HuH-7 (cell line): Measurements from ENCODE around the gene GLYATL1.
"Not testable (repeated sequence)": the region's sequence is repeated elsewhere in the genome, so short reads cannot be mapped to it uniquely, and the experiment has no call there.

ENCODE experiments used
- DNase-seq: peaks from one replicate; pipeline ENCODE4 v3.0.0; 2011; ENCODE audit warnings: low spot score

Gene GLYATL1

GRCh38 chr11:58998480-58999290 lies 59.4 kb downstream of the GLYATL1 start:
- DNase-seq: no peak

DNA sequence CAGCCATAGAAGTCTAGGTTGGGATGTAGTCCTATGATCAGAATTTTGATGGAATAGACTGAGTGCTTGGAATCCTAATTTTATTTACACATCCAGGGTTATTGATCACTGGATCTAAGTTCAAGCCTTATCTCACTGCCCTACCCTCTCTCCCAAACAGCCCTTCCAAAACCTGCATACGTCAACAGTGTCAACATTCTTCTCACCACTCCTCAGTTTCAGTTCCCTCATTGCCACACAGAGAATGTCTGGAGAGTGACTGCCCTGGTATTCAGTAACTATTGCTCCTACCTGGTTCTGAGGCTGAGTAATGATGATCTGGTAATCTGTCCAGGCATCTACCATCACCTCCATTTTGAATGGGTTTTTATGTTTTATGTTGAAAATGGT lies 60.0 kb downstream of the GLYATL1 start:
- no peak for DNase-seq

DNA sequence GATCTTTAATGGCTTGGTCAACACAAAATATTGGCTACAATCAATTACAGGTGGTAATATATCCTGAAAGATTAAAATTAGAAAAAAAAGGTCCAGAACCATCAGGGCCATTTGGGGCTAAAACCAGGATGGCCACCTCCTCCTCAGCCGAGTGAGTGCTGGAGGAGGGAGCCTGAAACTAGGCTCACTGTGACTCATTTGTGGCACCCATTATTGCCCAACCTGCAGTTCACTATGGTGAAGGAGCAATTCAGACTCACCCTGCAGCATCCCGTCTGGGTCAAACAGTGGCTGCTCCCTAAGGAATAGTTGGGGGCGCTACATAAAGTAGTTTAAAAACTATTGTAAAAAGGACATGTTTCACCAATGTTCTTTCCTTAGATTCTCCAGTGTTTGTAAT lies 60.7 kb downstream of the GLYATL1 start:
- no peak for DNase-seq

DNA sequence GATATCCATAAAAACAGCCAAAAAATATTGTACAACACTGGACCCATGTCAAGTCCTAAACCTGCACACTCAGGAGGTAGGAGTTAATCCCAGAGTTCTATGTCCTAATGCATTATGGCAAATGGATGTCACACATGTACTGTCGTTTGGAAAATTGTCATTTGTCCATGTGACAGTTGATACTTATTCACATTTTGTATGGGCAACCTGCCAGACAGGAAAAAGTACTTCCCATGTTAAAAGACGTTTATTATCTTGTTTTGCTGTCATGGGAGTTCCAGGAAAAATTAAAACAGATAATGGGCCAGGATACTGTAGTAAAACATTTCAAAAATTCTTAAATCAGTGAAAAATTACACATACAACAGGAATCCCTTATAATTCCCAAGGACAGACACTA lies 62.7 kb downstream of the GLYATL1 start:
- not testable (repeated sequence) for DNase-seq
